Lower leg skin (tissue), 4 donors: ENCODE measurements around the gene PNKD. TPM values are rescaled to one million over a fixed set of nuclear protein-coding genes. Genes with fewer than 3 reads are reported as not detected.

Source experiments
- DNase-seq, 2 donors: peaks; one replicate each; pipeline ENCODE4 v3.0.0-alpha.2; 2019; ENCODE audit warnings: low spot score in 2 of 2
- H3K4me3 ChIP-seq: fragments of 200-600 bp; sonication (generic); 2 replicates; pipeline ENCODE4 v1.5.1; 2017; ENCODE audit warnings: mild to moderate bottlenecking, low read depth; ENCODE audit not compliant: poor library complexity, severe bottlenecking
- POLR2A ChIP-seq, 2 donors: fragments of 450-650 bp; IDR thresholded peaks; one replicate each; pipeline ENCODE4 v1.6.1; 2016 to 2017; ENCODE audit warnings: antibody characterized with exemption in 2 of 2, mild to moderate bottlenecking in 1 of 2, moderate library complexity in 1 of 2
- WGBS, 2 donors: methylation state at CpG; one replicate each; pipeline ENCODE4 v1.1.5; 2018; 5-methylcytosine and 5-hydroxymethylcytosine counted together
- intact Hi-C: fragments of 100-400 bp; cut with DNase I; formaldehyde crosslinking; loops from one replicate; pipeline ENCODE4 v1.15.0; 2023; ENCODE audit warnings: low total_unique reads
- total RNA-seq, 4 donors: library from RNA; depleted of rRNA; stranded (reverse); fragments of >200 nt; gene quantifications; one replicate each; pipeline ENCODE4 v1.1.0, GENCODE V29; 2016
- TF ChIP-seq, protein P1 (sequence below), 3 donors: fragments of 450-650 bp; IDR thresholded peaks; one replicate each; pipeline ENCODE4 v1.5.1; 2016; ENCODE audit warnings: antibody characterized with exemption in 3 of 3, mild to moderate bottlenecking in 3 of 3, moderate library complexity in 2 of 3

The PNKD gene
- total RNA-seq, 4 donors from 2014 or later, result 26.6 to 60.6 (median 43.3) TPM

DNA sequence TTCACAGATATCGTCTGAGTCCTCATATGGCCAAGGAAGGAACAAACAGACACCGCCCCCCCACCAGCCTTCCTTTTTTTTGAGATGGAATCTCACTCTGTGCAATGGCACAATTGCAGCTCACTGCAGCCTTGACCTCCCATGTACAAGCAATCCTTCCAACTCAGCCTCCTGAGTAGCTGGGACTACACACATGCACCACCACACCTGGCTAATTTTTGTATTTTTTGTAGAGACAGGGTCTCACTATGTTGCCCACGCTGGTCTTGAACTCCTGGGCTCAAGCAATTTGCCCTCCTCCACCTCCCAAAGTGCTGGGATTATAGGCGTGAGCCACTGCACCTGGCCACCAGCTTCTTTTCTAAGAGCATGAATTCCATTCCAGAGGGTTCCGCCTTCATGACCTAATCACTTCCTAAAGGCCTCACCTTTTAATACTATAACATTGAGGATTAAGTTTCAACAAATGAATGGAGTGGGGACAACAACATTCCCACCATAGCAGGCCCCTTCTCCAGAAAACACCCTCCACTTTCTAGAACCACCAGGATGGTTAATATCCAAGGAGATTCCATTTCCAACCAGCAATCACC lies 24.2 kb downstream of the PNKD start:
- TF ChIP-seq, protein P1, sequence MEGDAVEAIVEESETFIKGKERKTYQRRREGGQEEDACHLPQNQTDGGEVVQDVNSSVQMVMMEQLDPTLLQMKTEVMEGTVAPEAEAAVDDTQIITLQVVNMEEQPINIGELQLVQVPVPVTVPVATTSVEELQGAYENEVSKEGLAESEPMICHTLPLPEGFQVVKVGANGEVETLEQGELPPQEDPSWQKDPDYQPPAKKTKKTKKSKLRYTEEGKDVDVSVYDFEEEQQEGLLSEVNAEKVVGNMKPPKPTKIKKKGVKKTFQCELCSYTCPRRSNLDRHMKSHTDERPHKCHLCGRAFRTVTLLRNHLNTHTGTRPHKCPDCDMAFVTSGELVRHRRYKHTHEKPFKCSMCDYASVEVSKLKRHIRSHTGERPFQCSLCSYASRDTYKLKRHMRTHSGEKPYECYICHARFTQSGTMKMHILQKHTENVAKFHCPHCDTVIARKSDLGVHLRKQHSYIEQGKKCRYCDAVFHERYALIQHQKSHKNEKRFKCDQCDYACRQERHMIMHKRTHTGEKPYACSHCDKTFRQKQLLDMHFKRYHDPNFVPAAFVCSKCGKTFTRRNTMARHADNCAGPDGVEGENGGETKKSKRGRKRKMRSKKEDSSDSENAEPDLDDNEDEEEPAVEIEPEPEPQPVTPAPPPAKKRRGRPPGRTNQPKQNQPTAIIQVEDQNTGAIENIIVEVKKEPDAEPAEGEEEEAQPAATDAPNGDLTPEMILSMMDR (IDR thresholded peaks at IDR 0.05), result no peak
- TF ChIP-seq POLR2A (IDR thresholded peaks at IDR 0.05), result no peak
- H3K4me3 ChIP-seq, result no peak overlapping the region
- 52 to 57% methylated on average over 5 of the region's 5 CpGs for WGBS, 2 donors
- no peak for DNase-seq
- intact Hi-C loops, result no loop called here

DNA sequence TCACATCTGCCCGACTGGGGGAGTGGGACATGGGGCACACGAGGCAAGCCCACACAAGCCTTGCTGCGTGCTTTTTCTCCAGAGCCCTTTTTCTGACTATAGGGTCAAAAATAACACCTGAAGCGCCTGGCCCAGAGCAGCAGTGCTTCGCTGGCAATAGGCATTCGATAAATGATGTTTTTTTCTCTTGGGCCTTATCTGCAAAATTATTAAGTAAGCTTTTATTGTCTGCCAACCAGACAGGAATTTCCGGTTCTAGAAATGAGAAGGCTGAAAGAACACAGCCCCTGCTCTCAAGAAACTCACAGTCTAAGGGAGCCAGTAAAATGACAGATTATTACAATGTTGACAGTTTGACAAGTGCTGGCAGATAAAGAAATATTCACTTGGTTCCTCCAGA lies 24.7 kb downstream of the PNKD start:
- intact Hi-C loops, result no loop called here
- H3K4me3 ChIP-seq, result no peak overlapping the region
- DNase-seq, result no peak
- no peak for TF ChIP-seq POLR2A (IDR thresholded peaks at IDR 0.05)
- TF ChIP-seq, protein P1 (IDR thresholded peaks at IDR 0.05), result no peak
- WGBS, 2 donors, result 51 to 53% methylated on average over 7 of the region's 7 CpGs

DNA sequence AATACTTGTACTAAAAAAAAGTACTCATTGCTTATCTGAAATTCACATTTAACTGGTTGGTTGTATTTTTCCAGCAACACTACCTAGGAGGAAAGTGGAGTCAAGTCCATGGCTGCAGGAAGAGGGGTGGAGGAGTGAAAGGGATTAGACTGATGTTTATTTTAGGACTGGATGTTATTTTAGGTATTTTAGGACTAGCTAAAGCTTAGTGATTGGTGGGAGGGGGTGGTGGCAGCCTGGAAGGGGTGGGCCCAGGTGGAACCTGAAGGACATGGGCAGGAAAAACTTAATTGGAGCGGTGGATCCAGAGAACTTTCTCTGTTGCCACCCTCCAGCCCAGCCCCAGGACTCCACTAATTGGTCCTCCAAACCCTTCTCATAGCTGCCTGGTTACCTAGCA lies 25.9 kb downstream of the PNKD start:
- 89 to 90% methylated on average over 1 of the region's 1 CpG for WGBS, 2 donors
- intact Hi-C loops, result no loop called here
- DNase-seq, result no peak
- H3K4me3 ChIP-seq, result no peak overlapping the region
- TF ChIP-seq POLR2A (IDR thresholded peaks at IDR 0.05), result no peak
- TF ChIP-seq, protein P1 (IDR thresholded peaks at IDR 0.05), result no peak

DNA sequence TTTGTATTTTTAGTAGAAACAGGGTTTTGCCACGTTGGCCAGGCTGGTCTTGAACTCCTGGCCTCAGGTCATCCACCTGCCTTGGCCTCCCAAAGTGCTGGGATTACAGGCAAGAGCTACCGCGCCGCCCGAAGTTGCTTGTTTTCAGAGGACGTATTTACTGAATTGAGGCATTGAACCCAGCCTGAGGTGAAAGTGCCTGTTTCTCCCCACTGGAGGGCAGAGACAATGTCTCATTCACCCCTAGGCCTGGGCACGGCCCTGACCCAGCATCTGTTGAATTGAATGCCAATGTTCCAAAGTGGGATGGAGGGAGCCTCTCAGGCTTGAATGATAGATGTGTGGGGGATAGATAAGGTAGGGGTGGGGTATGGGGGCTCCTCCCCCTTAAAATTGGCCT lies 26.5 kb downstream of the PNKD start:
- WGBS, 2 donors, result 76 to 82% methylated on average over 7 of the region's 7 CpGs
- no peak overlapping the region for H3K4me3 ChIP-seq
- intact Hi-C loops, result no loop called here
- no peak for DNase-seq
- TF ChIP-seq, protein P1 (IDR thresholded peaks at IDR 0.05), result no peak
- TF ChIP-seq POLR2A (IDR thresholded peaks at IDR 0.05), result no peak

DNA sequence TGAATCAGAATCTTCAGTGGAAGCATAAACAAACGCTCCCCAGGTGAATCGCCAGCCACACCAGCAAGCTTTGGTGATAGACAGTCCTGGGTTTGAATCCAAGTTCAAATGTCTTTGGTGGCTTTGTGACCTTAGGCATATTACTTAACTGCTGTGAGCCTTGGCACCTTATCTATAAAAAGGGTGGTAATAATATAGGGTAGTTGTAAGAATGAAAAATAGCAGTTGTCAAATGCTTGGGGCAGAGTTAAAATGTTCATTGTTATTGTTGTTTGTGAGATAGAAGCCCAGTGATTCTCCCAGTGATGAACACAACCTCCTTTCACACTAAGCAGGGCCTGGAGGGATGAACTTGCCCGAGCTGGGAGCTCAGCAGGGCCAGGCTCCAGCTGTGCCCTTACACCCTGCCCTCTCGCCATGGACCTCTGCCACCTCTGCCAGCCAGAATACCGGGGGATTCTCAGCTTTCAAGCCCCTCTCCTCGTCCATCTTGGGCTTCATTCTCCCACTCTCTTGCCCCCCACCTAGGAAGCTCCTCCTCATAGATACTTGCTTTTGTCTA lies 28.1 kb downstream of the PNKD start:
- DNase-seq, result no peak
- TF ChIP-seq, protein P1 (IDR thresholded peaks at IDR 0.05), result no peak
- no peak for TF ChIP-seq POLR2A (IDR thresholded peaks at IDR 0.05)
- WGBS, 2 donors, result 43 to 60% methylated on average over 6 of the region's 6 CpGs
- H3K4me3 ChIP-seq, result no peak overlapping the region
- intact Hi-C loops, result no loop called here

DNA sequence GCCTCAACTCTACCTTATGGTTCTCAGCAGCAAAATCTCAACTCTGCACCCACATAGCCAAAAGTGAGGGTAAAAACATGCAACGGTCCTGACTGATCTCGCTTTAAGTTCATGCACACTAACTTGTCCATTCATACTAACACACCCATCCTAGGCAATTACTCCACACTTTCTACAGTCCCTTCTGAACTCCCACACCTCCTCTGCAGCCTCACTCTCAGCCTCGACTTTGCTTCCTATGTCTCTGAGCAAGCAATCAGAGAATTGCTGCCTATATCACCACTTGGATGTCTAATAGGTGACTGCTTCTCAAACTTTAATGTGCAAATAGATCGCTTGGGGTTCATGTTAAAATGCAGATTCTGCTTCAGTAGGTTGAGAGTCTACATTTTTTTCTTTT lies 29.8 kb downstream of the PNKD start:
- 79 to 87% methylated on average over 4 of the region's 4 CpGs for WGBS, 2 donors
- DNase-seq, result no peak
- intact Hi-C loops, result loop anchor here (10.0 kb wide), 2 partner anchors 55 to 925 kb away; partner anchors contain the start of genes ANKZF1, ATG9A and CATIP
- no peak overlapping the region for H3K4me3 ChIP-seq
- TF ChIP-seq, protein P1 (IDR thresholded peaks at IDR 0.05), result no peak
- no peak for TF ChIP-seq POLR2A (IDR thresholded peaks at IDR 0.05)
